GM12878 (cell line): Measurements from ENCODE around the gene IFNLR1. TPM values are rescaled to one million over a fixed set of nuclear protein-coding genes. Genes with fewer than 3 reads are reported as not detected.

Source experiments
- ATAC-seq: fragments of 200-7000 bp; cut with Tn5 transposase; 3 replicates; pipeline ENCODE4 v1.9.1; 2020; ENCODE audit warnings: mild to moderate bottlenecking, moderate library complexity
- BruUV-seq: library from RNA; stranded (reverse); fragments of 400-500 nt; replicated peaks from 2 replicates; lab custom pipeline; 2021; lab: Mats Ljungman, UMichigan
- CTCF ChIA-PET: fragments of 300-600 bp; sonication (Branson Sonifier 250); formaldehyde crosslinking; extraction: SDS; loops from one replicate; lab custom pipeline; 2021; ENCODE audit warnings: inconsistent platforms; lab: Yijun Ruan, JAX
- POLR2A ChIA-PET: fragments of 350-600 bp; formaldehyde crosslinking; extraction: SDS; loops from one replicate; lab custom pipeline; 2021; ENCODE audit warnings: inconsistent platforms; lab: Charles Lee
- RAD21 ChIA-PET: fragments of 300-600 bp; sonication (Branson Sonifier 250); formaldehyde crosslinking; loops from one replicate; lab custom pipeline; 2023; ENCODE audit warnings: antibody characterized with exemption; ENCODE audit not compliant: unreplicated experiment; lab: Charles Lee
- SMC1A ChIA-PET: fragments of 300-600 bp; sonication (Branson Sonifier 250); formaldehyde crosslinking; loops from one replicate; lab custom pipeline; 2023; ENCODE audit not compliant: unreplicated experiment, uncharacterized antibody; lab: Charles Lee
- DNase-seq: peaks from one replicate; pipeline ENCODE4 v3.0.0-alpha.2; 2011; ENCODE audit warnings: low read depth, low spot score
- FAIRE-seq: peaks from 3 replicates; lab custom pipeline; 2011; peaks lifted over from hg19 to GRCh38; lab: Jason Lieb, UNC
- H2AFZ ChIP-seq: 2 replicates; pipeline ENCODE4 v1.6.0; 2011; ENCODE audit warnings: low read depth, low read length, control low read depth; ENCODE audit not compliant: control insufficient read depth
- H3K27ac ChIP-seq: 2 replicates; pipeline ENCODE4 v1.5.1; 2011; ENCODE audit warnings: control low read depth; ENCODE audit not compliant: control insufficient read depth, insufficient read depth
- H3K27me3 ChIP-seq, 2 experiments: replicated peaks in 1 of 2; 2 replicates each; pipeline versions ENCODE4 v1.6.0 to v1.6.1; 2011; ENCODE audit warnings: low read length in 1 of 2; ENCODE audit not compliant: control insufficient read depth in 2 of 2, insufficient read depth in 2 of 2
- H3K36me3 ChIP-seq, 2 experiments: 2 replicates each; pipeline ENCODE4 v1.5.1; 2011; ENCODE audit warnings: low read length in 1 of 2; ENCODE audit not compliant: control insufficient read depth in 2 of 2, insufficient read depth in 2 of 2
- H3K4me1 ChIP-seq: 2 replicates; pipeline ENCODE4 v1.6.1; 2011; ENCODE audit warnings: mild to moderate bottlenecking, low read length, moderate library complexity, mixed read lengths; ENCODE audit not compliant: control insufficient read depth, insufficient read depth
- H3K4me2 ChIP-seq: 2 replicates; pipeline ENCODE4 v1.6.0; 2011; ENCODE audit warnings: control low read depth; ENCODE audit not compliant: control insufficient read depth, insufficient read depth
- H3K4me3 ChIP-seq: fragments of 200-600 bp; sonication (generic); 2 replicates; pipeline ENCODE4 v1.5.1; 2016
- H3K79me2 ChIP-seq: 2 replicates; pipeline ENCODE4 v1.6.0; 2011; ENCODE audit warnings: low read length; ENCODE audit not compliant: control insufficient read depth, insufficient read depth
- H3K9ac ChIP-seq: 2 replicates; pipeline ENCODE4 v1.8.0; 2011; ENCODE audit warnings: low read length, control low read depth, mixed read lengths; ENCODE audit not compliant: control insufficient read depth, insufficient read depth
- H3K9me3 ChIP-seq: replicated peaks from 3 replicates; pipeline ENCODE4 v1.5.1; 2011; ENCODE audit warnings: mild to moderate bottlenecking, low read length; ENCODE audit not compliant: control insufficient read depth, insufficient read depth
- H4K20me1 ChIP-seq: 2 replicates; pipeline ENCODE4 v1.6.0; 2011; ENCODE audit not compliant: control insufficient read depth, insufficient read depth
- FOXK2 ChIP-seq: fragments of 450-650 bp; IDR thresholded peaks from 2 replicates; pipeline ENCODE4 v1.6.1; 2017; ENCODE audit warnings: mild to moderate bottlenecking, moderate library complexity
- GATAD2B ChIP-seq: fragments of 450-650 bp; conservative IDR thresholded peaks from 2 replicates; pipeline ENCODE4 v1.6.1; 2017; ENCODE audit warnings: low read depth, mild to moderate bottlenecking, moderate library complexity
- IKZF2 ChIP-seq, 2 experiments: fragments of 450-650 bp; IDR thresholded peaks; 2 replicates each; pipeline ENCODE4 v1.6.1; 2017; ENCODE audit warnings: mild to moderate bottlenecking in 2 of 2, moderate library complexity in 2 of 2
- KDM1A ChIP-seq: fragments of 200-600 bp; sonication (generic); IDR thresholded peaks from 2 replicates; pipeline ENCODE4 v1.6.1; 2016; ENCODE audit warnings: borderline replicate concordance
- KLF5 ChIP-seq: fragments of 450-650 bp; IDR thresholded peaks from 2 replicates; pipeline ENCODE4 v1.6.1; 2014; ENCODE audit warnings: mild to moderate bottlenecking; ENCODE audit not compliant: partially characterized antibody
- NFYB ChIP-seq: IDR thresholded peaks from 2 replicates; pipeline ENCODE4 v1.6.1; 2011; ENCODE audit warnings: low read depth, mild to moderate bottlenecking, low read length, improper control_type of control experiment, moderate library complexity; ENCODE audit not compliant: insufficient read depth
- RB1 ChIP-seq: fragments of 450-650 bp; formaldehyde crosslinking; IDR thresholded peaks from 2 replicates; pipeline ENCODE4 v1.6.1; 2017; ENCODE audit warnings: mild to moderate bottlenecking, borderline replicate concordance
- RUNX3 ChIP-seq: IDR thresholded peaks from 2 replicates; pipeline ENCODE4 v1.6.1; 2012; ENCODE audit warnings: low read length, inconsistent platforms
- SP1 ChIP-seq: IDR thresholded peaks from one replicate; pipeline ENCODE4 v1.6.1; 2011; ENCODE audit warnings: low read depth, low read length
- ZNF622 ChIP-seq: fragments of 450-650 bp; IDR thresholded peaks from 2 replicates; pipeline ENCODE4 v1.6.1; 2017; ENCODE audit warnings: mild to moderate bottlenecking, inconsistent platforms
- WGBS: methylation state at CpG from one replicate; pipeline ENCODE4 v1.1.6; 2016; ENCODE audit warnings: low lambda C conversion rate; ENCODE audit not compliant: insufficient replicate concordance, insufficient coverage; ENCODE audit errors: missing lambda C conversion rate; 5-methylcytosine and 5-hydroxymethylcytosine counted together
- in situ Hi-C: fragments of 300-500 bp; cut with MboI; formaldehyde crosslinking; loops from 9 replicates; pipeline ENCODE4 v1.14.3; 2018; ENCODE audit warnings: mixed read lengths
- intact Hi-C: fragments of 100-400 bp; cut with micrococcal nuclease; formaldehyde crosslinking; loops from one replicate; pipeline ENCODE4 v1.14.2; 2022; ENCODE audit not compliant: unreplicated experiment
- polyA plus RNA-seq, 11 experiments: library from polyadenylated mRNA; depleted of rRNA in 4 of 11; unstranded in 6 of 11; stranded (reverse) in 5 of 11; fragments of >200 nt; fragmentation: Nextera tagmentation in 4 of 11; fragmentation: Illumina TruSeq in 1 of 11; extraction: Ambion mirVana in 4 of 11; extraction: Trizol in 1 of 11; gene quantifications; 1 replicate in 1 of 11; 2 replicates in 10 of 11; pipeline versions ENCODE4 v1.2.1 to v1.2.3, GENCODE V29; 2011 to 2016; ENCODE audit warnings: inconsistent platforms in 2 of 11, missing spikeins in 2 of 11, low read depth in 1 of 11
- total RNA-seq, 4 experiments: library from RNA; depleted of rRNA in 3 of 4; stranded (reverse); fragments of >200 nt in 3 of 4; fragmentation: Illumina TruSeq in 1 of 4; extraction: Trizol in 1 of 4; gene quantifications; 2 replicates each; pipeline versions ENCODE4 v1.2.1 to v1.2.3, GENCODE V29; 2013 to 2021
- TF ChIP-seq, protein P1 (sequence below): fragments of 150-350 bp; IDR thresholded peaks from 2 replicates; pipeline ENCODE4 v1.6.1; 2014; ENCODE audit warnings: mild to moderate bottlenecking, low read depth, low read length
- TF ChIP-seq, protein P2 (sequence below): fragments of 450-650 bp; IDR thresholded peaks from 2 replicates; pipeline ENCODE4 v1.6.1; 2017; ENCODE audit warnings: mild to moderate bottlenecking
- TF ChIP-seq, protein P3 (sequence below): fragments of 450-650 bp; IDR thresholded peaks from 2 replicates; pipeline ENCODE4 v1.6.1; 2016; ENCODE audit warnings: mild to moderate bottlenecking
- TF ChIP-seq, protein P4 (sequence below): fragments of 150-350 bp; IDR thresholded peaks from 2 replicates; pipeline ENCODE4 v1.6.1; 2016; ENCODE audit warnings: low read depth, low read length

The IFNLR1 gene
- total and polyA plus RNA-seq, 10 of the 15 experiments (the other 5 are each of a cell fraction or from before 2014, with no cell fraction given): 0.31 to 5.6 (median 3.9) TPM

DNA sequence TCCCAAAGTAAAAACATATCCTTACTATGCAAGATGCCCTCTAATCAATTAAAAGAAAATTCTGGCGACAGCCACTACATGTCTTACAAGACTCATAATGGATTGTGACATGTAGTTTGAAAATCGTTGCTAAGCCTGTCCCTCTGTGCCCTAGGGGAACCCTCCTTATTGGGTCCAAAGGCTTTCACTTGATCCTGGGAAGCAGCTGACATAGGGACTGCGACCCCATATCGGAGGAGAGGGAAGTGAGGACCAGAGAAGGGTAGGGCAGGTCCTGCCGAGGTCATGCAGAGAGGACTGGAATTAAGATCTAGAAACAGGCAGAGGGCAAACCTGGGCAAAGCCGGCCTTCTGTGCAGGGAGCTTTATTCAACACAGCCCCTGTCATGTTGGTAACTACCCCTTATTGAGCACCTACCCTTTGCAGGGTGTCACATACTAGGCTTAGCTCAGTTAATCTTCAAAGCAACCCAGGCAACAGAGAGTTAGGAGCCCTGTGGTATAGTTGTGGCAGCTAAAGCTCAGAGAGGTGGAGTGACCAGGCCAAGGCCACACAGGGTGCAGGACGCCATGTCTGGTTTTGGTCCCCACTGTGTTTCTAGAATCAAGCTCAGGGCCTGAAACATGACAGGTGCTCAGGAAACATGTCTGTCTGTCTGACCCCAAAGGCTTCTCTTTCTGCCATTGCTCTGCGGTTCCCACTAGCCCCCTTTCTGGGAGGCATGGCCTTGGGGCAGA, 18.4 kb upstream of the IFNLR1 start (continued):
- TF ChIP-seq, protein P1, sequence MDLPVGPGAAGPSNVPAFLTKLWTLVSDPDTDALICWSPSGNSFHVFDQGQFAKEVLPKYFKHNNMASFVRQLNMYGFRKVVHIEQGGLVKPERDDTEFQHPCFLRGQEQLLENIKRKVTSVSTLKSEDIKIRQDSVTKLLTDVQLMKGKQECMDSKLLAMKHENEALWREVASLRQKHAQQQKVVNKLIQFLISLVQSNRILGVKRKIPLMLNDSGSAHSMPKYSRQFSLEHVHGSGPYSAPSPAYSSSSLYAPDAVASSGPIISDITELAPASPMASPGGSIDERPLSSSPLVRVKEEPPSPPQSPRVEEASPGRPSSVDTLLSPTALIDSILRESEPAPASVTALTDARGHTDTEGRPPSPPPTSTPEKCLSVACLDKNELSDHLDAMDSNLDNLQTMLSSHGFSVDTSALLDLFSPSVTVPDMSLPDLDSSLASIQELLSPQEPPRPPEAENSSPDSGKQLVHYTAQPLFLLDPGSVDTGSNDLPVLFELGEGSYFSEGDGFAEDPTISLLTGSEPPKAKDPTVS: no peak
- TF ChIP-seq NFYB (no peak), KLF5 (no peak), FOXK2 (no peak)

DNA sequence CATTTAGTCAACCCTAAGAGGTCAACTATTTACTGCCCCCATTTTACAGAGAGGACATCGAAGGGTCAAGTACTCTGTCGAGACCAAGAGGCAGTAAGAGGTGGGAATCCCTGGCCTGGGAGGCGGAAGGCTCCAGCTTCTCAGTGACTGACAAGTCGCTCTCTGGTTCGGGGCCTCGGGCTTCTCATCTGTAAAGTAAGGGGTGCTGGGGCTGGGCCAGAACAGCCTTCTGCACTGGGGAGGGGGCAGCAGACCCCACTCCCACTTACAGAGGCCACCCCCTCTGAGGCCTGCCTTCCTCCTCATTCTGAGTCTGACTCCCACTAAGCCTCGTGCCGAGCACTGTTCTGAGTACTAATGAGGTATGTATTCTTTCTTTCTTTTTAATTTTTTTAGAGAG, 17.0 kb upstream of the IFNLR1 start:
- ChIA-PET POLR2A (interaction anchor here (0.6 to 1.8 kb wide), 4 partner anchors 39 to 205 kb away, joined by 3 to 6 read pairs (median 3); no protein-coding TSS in a partner anchor), CTCF (interaction anchor here (0.6 to 7.3 kb wide), 11 partner anchors 10 to 430 kb away, joined by 3 to 102 read pairs (median 4); no protein-coding TSS in a partner anchor), SMC1A (interaction anchor here (0.7 to 3.0 kb wide), 8 partner anchors 10 to 386 kb away, joined by 3 to 49 read pairs (median 4); no protein-coding TSS in a partner anchor), RAD21 (interaction anchor here (0.8 to 2.1 kb wide), 9 partner anchors 13 to 438 kb away, joined by 3 to 34 read pairs (median 3); no protein-coding TSS in a partner anchor)
- no peaks in the 10 kb centered on the region for H3K36me3 ChIP-seq
- ATAC-seq (no peak), DNase-seq (no peak), FAIRE-seq (no peak)
- BruUV-seq: no TSS peak
- no peak overlapping the region for H3K4me3 ChIP-seq
- H3K79me2 ChIP-seq: no peaks in the 10 kb centered on the region
- no peak overlapping the region for H3K4me2 ChIP-seq
- intact Hi-C loops: no loop called here
- no peaks in the 10 kb centered on the region for H3K9me3 ChIP-seq
- no peaks in the 10 kb centered on the region; the same call in 1 of the 2 replicates for H4K20me1 ChIP-seq
- 93% methylated on average over 8 of the region's 8 CpGs for WGBS
- peaks cover 28% of the 10 kb centered on the region for H3K4me1 ChIP-seq
- H3K9ac ChIP-seq: no peak overlapping the region
- H3K27me3 ChIP-seq: no peaks in the 10 kb centered on the region; a peak in 2 of 4 replicates
- in situ Hi-C loops: loop anchor here (5.0 kb wide), 2 partner anchors 188 to 428 kb away; no protein-coding TSS in a partner anchor
- no peak overlapping the region for H2AFZ ChIP-seq
- H3K27ac ChIP-seq: no peak overlapping the region
- TF ChIP-seq, protein P2, sequence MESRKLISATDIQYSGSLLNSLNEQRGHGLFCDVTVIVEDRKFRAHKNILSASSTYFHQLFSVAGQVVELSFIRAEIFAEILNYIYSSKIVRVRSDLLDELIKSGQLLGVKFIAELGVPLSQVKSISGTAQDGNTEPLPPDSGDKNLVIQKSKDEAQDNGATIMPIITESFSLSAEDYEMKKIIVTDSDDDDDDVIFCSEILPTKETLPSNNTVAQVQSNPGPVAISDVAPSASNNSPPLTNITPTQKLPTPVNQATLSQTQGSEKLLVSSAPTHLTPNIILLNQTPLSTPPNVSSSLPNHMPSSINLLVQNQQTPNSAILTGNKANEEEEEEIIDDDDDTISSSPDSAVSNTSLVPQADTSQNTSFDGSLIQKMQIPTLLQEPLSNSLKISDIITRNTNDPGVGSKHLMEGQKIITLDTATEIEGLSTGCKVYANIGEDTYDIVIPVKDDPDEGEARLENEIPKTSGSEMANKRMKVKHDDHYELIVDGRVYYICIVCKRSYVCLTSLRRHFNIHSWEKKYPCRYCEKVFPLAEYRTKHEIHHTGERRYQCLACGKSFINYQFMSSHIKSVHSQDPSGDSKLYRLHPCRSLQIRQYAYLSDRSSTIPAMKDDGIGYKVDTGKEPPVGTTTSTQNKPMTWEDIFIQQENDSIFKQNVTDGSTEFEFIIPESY: no peak
- TF ChIP-seq KDM1A: no peak
- TF ChIP-seq RB1: no peak
- TF ChIP-seq GATAD2B: no peak
- TF ChIP-seq SP1: no peak
- TF ChIP-seq, protein P3, sequence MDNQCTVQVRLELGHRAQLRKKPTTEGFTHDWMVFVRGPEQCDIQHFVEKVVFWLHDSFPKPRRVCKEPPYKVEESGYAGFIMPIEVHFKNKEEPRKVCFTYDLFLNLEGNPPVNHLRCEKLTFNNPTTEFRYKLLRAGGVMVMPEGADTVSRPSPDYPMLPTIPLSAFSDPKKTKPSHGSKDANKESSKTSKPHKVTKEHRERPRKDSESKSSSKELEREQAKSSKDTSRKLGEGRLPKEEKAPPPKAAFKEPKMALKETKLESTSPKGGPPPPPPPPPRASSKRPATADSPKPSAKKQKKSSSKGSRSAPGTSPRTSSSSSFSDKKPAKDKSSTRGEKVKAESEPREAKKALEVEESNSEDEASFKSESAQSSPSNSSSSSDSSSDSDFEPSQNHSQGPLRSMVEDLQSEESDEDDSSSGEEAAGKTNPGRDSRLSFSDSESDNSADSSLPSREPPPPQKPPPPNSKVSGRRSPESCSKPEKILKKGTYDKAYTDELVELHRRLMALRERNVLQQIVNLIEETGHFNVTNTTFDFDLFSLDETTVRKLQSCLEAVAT: no peak
- no peak for TF ChIP-seq IKZF2 (IDR thresholded peaks at IDR 0.05)
- no peak for TF ChIP-seq RUNX3
- no peak for TF ChIP-seq ZNF622
- TF ChIP-seq, protein P4, sequence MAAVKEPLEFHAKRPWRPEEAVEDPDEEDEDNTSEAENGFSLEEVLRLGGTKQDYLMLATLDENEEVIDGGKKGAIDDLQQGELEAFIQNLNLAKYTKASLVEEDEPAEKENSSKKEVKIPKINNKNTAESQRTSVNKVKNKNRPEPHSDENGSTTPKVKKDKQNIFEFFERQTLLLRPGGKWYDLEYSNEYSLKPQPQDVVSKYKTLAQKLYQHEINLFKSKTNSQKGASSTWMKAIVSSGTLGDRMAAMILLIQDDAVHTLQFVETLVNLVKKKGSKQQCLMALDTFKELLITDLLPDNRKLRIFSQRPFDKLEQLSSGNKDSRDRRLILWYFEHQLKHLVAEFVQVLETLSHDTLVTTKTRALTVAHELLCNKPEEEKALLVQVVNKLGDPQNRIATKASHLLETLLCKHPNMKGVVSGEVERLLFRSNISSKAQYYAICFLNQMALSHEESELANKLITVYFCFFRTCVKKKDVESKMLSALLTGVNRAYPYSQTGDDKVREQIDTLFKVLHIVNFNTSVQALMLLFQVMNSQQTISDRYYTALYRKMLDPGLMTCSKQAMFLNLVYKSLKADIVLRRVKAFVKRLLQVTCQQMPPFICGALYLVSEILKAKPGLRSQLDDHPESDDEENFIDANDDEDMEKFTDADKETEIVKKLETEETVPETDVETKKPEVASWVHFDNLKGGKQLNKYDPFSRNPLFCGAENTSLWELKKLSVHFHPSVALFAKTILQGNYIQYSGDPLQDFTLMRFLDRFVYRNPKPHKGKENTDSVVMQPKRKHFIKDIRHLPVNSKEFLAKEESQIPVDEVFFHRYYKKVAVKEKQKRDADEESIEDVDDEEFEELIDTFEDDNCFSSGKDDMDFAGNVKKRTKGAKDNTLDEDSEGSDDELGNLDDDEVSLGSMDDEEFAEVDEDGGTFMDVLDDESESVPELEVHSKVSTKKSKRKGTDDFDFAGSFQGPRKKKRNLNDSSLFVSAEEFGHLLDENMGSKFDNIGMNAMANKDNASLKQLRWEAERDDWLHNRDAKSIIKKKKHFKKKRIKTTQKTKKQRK: no peak
